GM18873 (cell line): Measurements from ENCODE around the gene CDC45.
"Not testable (repeated sequence)": the region's sequence is repeated elsewhere in the genome, so short reads cannot be mapped to it uniquely, and the experiment has no call there.

Experiments
- ATAC-seq: cut with Tn5 transposase; IDR thresholded peaks from one replicate; pipeline ENCODE4 v1.9.1; 2021; ENCODE audit warnings: mild to moderate bottlenecking, moderate library complexity, moderate number of reproducible peaks; ENCODE audit not compliant: unreplicated experiment, low FRiP score

The CDC45 gene

GRCh38 chr22:19548427-19548826, 68.7 kb downstream of the CDC45 start:
- not testable (repeated sequence) for ATAC-seq

GRCh38 chr22:19548964-19549363, 69.2 kb downstream of the CDC45 start:
- ATAC-seq = no peak

GRCh38 chr22:19549428-19549827, 69.7 kb downstream of the CDC45 start:
- no peak for ATAC-seq

- ATAC-seq = no peak
Measured at GRCh38 chr22:19550382-19550781, 70.7 kb downstream of the CDC45 start.

GRCh38 chr22:19553201-19553600, 73.5 kb downstream of the CDC45 start:
- ATAC-seq = no peak

- ATAC-seq = no peak
Measured at GRCh38 chr22:19554834-19555404, 75.2 kb downstream of the CDC45 start.

- no peak for ATAC-seq
Measured at GRCh38 chr22:19555651-19556050, 75.9 kb downstream of the CDC45 start.

GRCh38 chr22:19556963-19557545, 77.3 kb downstream of the CDC45 start:
- no peak for ATAC-seq

- ATAC-seq = no peak
Measured at GRCh38 chr22:19559324-19559811, 79.6 kb downstream of the CDC45 start.

- no peak for ATAC-seq
Measured at GRCh38 chr22:19559956-19560355, 80.2 kb downstream of the CDC45 start.

GRCh38 chr22:19565382-19566278, 85.9 kb downstream of the CDC45 start:
- no peak for ATAC-seq

- no peak for ATAC-seq
Measured at GRCh38 chr22:19566279-19567156, 86.8 kb downstream of the CDC45 start.

- no peak for ATAC-seq
Measured at GRCh38 chr22:19567157-19568009, 87.7 kb downstream of the CDC45 start.

GRCh38 chr22:19568337-19569275, 88.9 kb downstream of the CDC45 start:
- ATAC-seq = no peak

GRCh38 chr22:19569276-19569640, 89.5 kb downstream of the CDC45 start:
- ATAC-seq = no peak

- ATAC-seq = no peak
Measured at GRCh38 chr22:19569976-19570375, 90.3 kb downstream of the CDC45 start.
